MCF 10A (cell line): ENCODE data around the gene KIF12. TPM values are rescaled to one million over a fixed set of nuclear protein-coding genes. Genes with fewer than 3 reads are reported as not detected.

ENCODE experiments used
- BruUV-seq: library from RNA; stranded (reverse); fragments of 400-500 nt; replicated peaks from 2 replicates; lab custom pipeline; 2021; lab: Mats Ljungman, UMichigan
- CTCF ChIA-PET: fragments of 300-600 bp; sonication (Branson Sonifier 250); formaldehyde crosslinking; extraction: SDS; loops from one replicate; lab custom pipeline; 2021; ENCODE audit warnings: antibody characterized with exemption, inconsistent platforms; lab: Yijun Ruan, JAX
- POLR2A ChIA-PET: fragments of 300-600, 350-650 bp; sonication (Branson Sonifier 250); formaldehyde crosslinking; extraction: SDS; loops from one replicate; lab custom pipeline; 2020; ENCODE audit warnings: antibody characterized with exemption, inconsistent platforms; lab: Yijun Ruan, JAX
- DNase-seq: peaks from one replicate; pipeline ENCODE4 v3.0.0-alpha.2; 2018; ENCODE audit not compliant: unreplicated experiment
- H3K27ac Mint-ChIP-seq: one replicate; pipeline ENCODE4 v1.8.0; 2022; ENCODE audit warnings: mild to moderate bottlenecking, low read depth, mixed read lengths; ENCODE audit not compliant: unreplicated experiment
- H3K27me3 Mint-ChIP-seq: one replicate; pipeline ENCODE4 v1.8.0; 2022; ENCODE audit warnings: mixed read lengths; ENCODE audit not compliant: insufficient read depth, unreplicated experiment
- H3K36me3 Mint-ChIP-seq: one replicate; pipeline ENCODE4 v1.8.0; 2022; ENCODE audit warnings: mild to moderate bottlenecking, moderate library complexity, mixed read lengths; ENCODE audit not compliant: insufficient read depth, unreplicated experiment
- H3K4me1 Mint-ChIP-seq: one replicate; pipeline ENCODE4 v1.8.0; 2022; ENCODE audit warnings: mixed read lengths; ENCODE audit not compliant: insufficient read depth, unreplicated experiment
- H3K4me3 Mint-ChIP-seq: one replicate; pipeline ENCODE4 v1.8.0; 2022; ENCODE audit warnings: mild to moderate bottlenecking, moderate library complexity, mixed read lengths; ENCODE audit not compliant: unreplicated experiment
- H3K9me3 Mint-ChIP-seq: one replicate; pipeline ENCODE4 v1.8.0; 2022; ENCODE audit warnings: mixed read lengths; ENCODE audit not compliant: unreplicated experiment
- intact Hi-C: fragments of 100-400 bp; cut with micrococcal nuclease; formaldehyde crosslinking; loops from 2 replicates; pipeline ENCODE4 v1.14.1; 2022
- total RNA-seq: library from RNA; stranded (reverse); gene quantifications from 2 replicates; pipeline ENCODE4 v1.2.3, GENCODE V29; 2022
- TF ChIP-seq, protein P1 (sequence below): fragments of 200-600 bp; IDR thresholded peaks from one replicate; pipeline ENCODE4 v1.8.0; 2022; ENCODE audit warnings: antibody characterized with exemption, mild to moderate bottlenecking; ENCODE audit not compliant: unreplicated experiment

Gene KIF12
- total RNA-seq, 1 experiment from 2014 or later = not detected

DNA sequence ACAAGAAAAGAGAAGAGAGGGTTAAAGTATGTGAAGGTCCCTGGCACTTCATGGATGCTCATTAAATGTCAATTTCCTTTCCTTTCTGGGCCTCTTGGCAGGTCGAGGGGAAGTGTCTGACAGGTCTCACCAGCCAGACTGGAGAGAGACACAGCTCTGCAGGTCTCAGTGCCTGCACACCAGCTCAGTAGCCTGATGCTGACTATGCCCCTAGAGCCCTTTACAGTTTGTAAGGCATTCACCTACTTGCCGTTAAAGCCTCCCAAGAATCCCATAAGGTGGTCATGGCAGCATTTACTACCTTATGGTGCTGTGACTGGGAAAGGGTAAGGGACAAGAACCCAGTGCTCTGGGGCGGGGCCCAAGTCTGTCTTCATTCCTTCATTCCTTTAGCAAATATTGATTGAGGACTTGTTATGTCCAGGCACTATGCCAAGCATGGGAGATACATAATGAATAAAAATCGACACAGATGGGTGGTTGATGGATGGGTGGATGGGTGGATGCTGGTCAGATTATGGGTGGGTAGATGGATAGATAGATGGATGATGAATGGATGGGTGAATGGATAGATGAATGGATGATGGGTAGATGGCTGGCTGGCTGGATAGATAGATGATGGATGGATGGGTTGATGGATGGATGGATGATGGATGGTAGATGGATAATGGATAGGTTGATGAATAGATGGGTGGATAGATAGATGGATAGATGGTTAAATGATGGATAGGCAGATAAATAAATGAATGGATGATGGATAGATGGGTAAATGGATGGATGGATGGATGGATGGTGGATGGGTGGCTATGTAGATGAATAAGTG lies 21.3 kb upstream of the KIF12 start:
- TF ChIP-seq, protein P1, sequence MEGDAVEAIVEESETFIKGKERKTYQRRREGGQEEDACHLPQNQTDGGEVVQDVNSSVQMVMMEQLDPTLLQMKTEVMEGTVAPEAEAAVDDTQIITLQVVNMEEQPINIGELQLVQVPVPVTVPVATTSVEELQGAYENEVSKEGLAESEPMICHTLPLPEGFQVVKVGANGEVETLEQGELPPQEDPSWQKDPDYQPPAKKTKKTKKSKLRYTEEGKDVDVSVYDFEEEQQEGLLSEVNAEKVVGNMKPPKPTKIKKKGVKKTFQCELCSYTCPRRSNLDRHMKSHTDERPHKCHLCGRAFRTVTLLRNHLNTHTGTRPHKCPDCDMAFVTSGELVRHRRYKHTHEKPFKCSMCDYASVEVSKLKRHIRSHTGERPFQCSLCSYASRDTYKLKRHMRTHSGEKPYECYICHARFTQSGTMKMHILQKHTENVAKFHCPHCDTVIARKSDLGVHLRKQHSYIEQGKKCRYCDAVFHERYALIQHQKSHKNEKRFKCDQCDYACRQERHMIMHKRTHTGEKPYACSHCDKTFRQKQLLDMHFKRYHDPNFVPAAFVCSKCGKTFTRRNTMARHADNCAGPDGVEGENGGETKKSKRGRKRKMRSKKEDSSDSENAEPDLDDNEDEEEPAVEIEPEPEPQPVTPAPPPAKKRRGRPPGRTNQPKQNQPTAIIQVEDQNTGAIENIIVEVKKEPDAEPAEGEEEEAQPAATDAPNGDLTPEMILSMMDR = no peak
- CTCF ChIA-PET = interaction anchor here (1.0 kb wide), 1 partner anchor 8 kb away, joined by 3 read pairs; no protein-coding TSS in a partner anchor
- DNase-seq = no peak
- H3K9me3 Mint-ChIP-seq = peaks cover 7% of the 10 kb centered on the region
- intact Hi-C loops = no loop called here
- H3K4me1 Mint-ChIP-seq = no peaks in the 10 kb centered on the region
- no peak overlapping the region for H3K27ac Mint-ChIP-seq
- H3K27me3 Mint-ChIP-seq = peaks cover 35% of the 10 kb centered on the region
- no TSS peak for BruUV-seq
- no peak overlapping the region for H3K4me3 Mint-ChIP-seq
- POLR2A ChIA-PET = no interaction called here
- no peaks in the 10 kb centered on the region for H3K36me3 Mint-ChIP-seq

DNA sequence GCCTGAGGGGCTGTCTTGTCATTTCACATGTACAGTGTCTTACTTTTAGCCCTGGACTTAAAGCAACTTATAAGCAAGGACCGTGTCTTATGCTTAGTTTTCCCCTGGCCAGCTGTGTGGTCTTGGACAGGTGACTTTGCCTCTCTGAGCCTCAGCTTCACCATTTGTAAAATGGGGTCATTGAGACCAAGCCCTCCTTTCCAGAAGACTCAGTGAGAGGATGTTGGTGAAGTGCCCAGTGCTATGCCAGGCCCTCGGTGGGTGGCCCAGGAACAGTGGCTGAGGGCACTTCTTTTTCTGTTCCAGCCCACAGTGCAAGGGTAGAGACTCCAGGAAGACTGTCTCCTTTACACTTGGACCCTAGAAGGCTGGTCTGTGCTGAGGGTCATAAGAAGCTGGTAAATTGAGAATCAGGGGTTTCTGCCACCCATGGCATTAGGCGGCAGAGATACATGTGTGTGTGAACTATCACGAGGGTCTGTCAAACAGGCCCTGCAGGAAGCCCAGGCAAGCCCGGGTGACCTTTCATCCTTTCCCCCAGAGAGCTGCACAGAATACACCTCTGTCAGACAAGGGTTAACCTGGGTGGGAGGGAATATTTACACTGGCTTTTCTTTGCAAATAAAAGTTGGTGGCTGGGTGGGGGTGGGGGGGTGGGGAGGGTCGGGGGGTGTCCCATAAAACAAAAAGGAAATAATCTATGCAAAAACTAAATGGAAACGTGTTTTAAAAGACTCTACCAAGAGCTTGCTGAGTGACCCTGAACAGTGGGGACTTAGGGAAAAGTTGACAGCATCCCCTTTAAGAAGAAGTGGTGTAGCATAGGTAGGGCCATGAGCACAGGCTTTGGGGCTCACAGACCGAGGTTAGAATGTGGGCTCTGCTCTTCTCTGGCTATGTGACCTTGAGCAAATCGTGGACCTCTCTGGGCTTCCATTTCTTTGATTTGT lies 20.4 kb upstream of the KIF12 start:
- ChIA-PET POLR2A (no interaction called here), CTCF (interaction anchor here (1.8 kb wide), 1 partner anchor 12 kb away, joined by 12 read pairs; no protein-coding TSS in a partner anchor)
- no peak for DNase-seq
- H3K36me3 Mint-ChIP-seq = no peaks in the 10 kb centered on the region
- peaks cover 37% of the 10 kb centered on the region for H3K27me3 Mint-ChIP-seq
- H3K27ac Mint-ChIP-seq = no peak overlapping the region
- TF ChIP-seq, protein P1 = no peak
- BruUV-seq = no TSS peak
- intact Hi-C loops = no loop called here
- no peak overlapping the region for H3K4me3 Mint-ChIP-seq
- H3K4me1 Mint-ChIP-seq = no peaks in the 10 kb centered on the region
- H3K9me3 Mint-ChIP-seq = peaks cover 7% of the 10 kb centered on the region

- Mint-ChIP-seq H3K4me3 (no peak overlapping the region), H3K27ac (no peak overlapping the region), H3K27me3 (peaks cover 50% of the 10 kb centered on the region), H3K4me1 (no peaks in the 10 kb centered on the region), H3K9me3 (peaks cover 7% of the 10 kb centered on the region), H3K36me3 (no peaks in the 10 kb centered on the region)
- ChIA-PET POLR2A (interaction anchor here (0.6 kb wide), 1 partner anchor 161 kb away, joined by 3 read pairs; no protein-coding TSS in a partner anchor), CTCF (interaction anchor here (0.7 to 1.8 kb wide), 3 partner anchors 10 to 173 kb away, joined by 3 to 12 read pairs (median 4); no protein-coding TSS in a partner anchor)
- TF ChIP-seq, protein P1 = no peak
- intact Hi-C loops = no loop called here
- DNase-seq = no peak
- BruUV-seq = no TSS peak
These were observed 19.1 kb upstream of the KIF12 start for GRCh38 chr9:114117996-114118830.
